Measurements from ENCODE around the gene IL9. TPM values are rescaled to one million over a fixed set of nuclear protein-coding genes. Genes with fewer than 3 reads are reported as not detected.

Gene IL9
- total RNA-seq, 2 donors from 2014 or later = not detected

DNA sequence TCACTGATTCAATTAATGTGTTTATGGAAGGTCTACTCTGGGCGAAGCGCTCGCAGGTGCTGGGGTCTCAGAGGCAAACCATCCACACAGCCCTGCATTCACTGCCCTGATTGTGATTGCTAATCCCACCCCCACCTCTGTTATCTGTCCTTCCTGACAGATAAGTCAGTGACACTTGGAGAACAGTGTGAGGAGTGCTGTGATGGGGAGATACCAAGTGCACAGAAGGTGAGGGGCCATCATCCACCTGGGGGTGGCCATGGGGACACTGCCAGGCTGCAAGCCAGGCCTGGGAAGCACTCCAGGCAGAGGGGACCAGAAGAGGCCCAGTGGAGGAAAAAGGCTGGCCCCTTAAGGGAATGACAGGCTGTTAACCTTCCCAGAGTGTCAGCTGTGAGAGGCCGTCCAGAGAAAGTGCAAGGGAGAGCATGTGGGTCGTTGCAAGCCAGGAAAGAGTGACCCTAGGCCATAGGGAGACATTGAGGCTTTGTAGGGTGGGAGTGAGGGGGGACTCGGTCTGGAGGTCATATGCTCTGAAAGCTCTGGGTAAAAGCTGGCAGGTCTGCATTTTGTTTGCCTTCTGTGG is 18.0 kb downstream of the IL9 start:
- H3K27ac ChIP-seq = peak overlapping the region in 1 of 4 donors; percentile 19
- WGBS, 2 donors = 71 to 76% methylated on average over 6 of the region's 6 CpGs

DNA sequence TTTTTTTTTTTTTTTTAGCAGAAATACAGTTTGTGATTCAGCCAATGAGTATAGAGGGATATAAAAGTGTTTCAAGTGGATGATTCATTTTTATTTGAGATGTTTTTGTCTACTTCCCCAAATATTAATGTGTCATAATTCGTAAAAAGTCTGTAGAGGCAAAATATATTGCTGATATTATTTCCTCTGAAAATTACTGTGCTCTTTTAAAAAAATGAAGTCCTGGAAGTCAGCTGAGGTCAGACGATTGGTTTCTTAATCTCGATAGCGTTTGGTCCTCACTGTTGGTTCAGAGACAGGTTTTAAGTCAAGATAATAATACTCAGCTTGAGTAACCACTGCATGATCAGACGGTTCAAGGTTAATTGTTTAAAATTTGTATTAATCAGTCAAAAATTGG is 19.5 kb downstream of the IL9 start:
- Histone ChIP-seq H3K4me3 (no peak overlapping the region), H3K9me3 (no peaks in the 10 kb centered on the region), H3K27ac (no peak overlapping the region), H3K36me3 (replicated peaks in 1 of 2; ENCODE audit: insufficient read depth in 1 of 2, low read depth in 2 of 2) (no peaks in the 10 kb centered on the region), H3K4me1 (no peaks in the 10 kb centered on the region), H3K27me3 (no peaks in the 10 kb centered on the region)
- TF ChIP-seq POLR2A (IDR thresholded peaks at IDR 0.05) = no peak
- TF ChIP-seq, protein P1, sequence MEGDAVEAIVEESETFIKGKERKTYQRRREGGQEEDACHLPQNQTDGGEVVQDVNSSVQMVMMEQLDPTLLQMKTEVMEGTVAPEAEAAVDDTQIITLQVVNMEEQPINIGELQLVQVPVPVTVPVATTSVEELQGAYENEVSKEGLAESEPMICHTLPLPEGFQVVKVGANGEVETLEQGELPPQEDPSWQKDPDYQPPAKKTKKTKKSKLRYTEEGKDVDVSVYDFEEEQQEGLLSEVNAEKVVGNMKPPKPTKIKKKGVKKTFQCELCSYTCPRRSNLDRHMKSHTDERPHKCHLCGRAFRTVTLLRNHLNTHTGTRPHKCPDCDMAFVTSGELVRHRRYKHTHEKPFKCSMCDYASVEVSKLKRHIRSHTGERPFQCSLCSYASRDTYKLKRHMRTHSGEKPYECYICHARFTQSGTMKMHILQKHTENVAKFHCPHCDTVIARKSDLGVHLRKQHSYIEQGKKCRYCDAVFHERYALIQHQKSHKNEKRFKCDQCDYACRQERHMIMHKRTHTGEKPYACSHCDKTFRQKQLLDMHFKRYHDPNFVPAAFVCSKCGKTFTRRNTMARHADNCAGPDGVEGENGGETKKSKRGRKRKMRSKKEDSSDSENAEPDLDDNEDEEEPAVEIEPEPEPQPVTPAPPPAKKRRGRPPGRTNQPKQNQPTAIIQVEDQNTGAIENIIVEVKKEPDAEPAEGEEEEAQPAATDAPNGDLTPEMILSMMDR (IDR thresholded peaks at IDR 0.05) = no peak
- 49 to 50% methylated on average over 5 of the region's 5 CpGs for WGBS, 2 donors
- ATAC-seq (no peak), DNase-seq (no peak)
- intact Hi-C loops (cut with DNase I) = no loop called here

More for the DNA sequence above, 18.0 kb downstream of the IL9 start:
- H3K9me3 ChIP-seq = no peaks in the 10 kb centered on the region
- ATAC-seq (no peak), DNase-seq (no peak)
- intact Hi-C loops (cut with DNase I) = no loop called here
- no peaks in the 10 kb centered on the region for H3K27me3 ChIP-seq
- no peak overlapping the region for H3K4me3 ChIP-seq
- no peaks in the 10 kb centered on the region for H3K4me1 ChIP-seq
- H3K36me3 ChIP-seq (replicated peaks in 1 of 2; ENCODE audit: insufficient read depth in 1 of 2, low read depth in 2 of 2) = no peaks in the 10 kb centered on the region
- TF ChIP-seq, protein P1 (IDR thresholded peaks at IDR 0.05) = no peak
- no peak for TF ChIP-seq POLR2A (IDR thresholded peaks at IDR 0.05)

GRCh38 chr5:135875567-135875966 is 20.1 kb downstream of the IL9 start:
- ATAC-seq (no peak), DNase-seq (no peak)
- WGBS, 2 donors = 86 to 87% methylated on average over 3 of the region's 3 CpGs
- Histone ChIP-seq H3K9me3 (no peaks in the 10 kb centered on the region), H3K27me3 (no peaks in the 10 kb centered on the region), H3K4me1 (no peaks in the 10 kb centered on the region), H3K36me3 (replicated peaks in 1 of 2; ENCODE audit: insufficient read depth in 1 of 2, low read depth in 2 of 2) (no peaks in the 10 kb centered on the region), H3K27ac (no peak overlapping the region), H3K4me3 (no peak overlapping the region)
- intact Hi-C loops (cut with DNase I) = no loop called here
- TF ChIP-seq, protein P1 (IDR thresholded peaks at IDR 0.05) = no peak
- TF ChIP-seq POLR2A (IDR thresholded peaks at IDR 0.05) = no peak

DNA sequence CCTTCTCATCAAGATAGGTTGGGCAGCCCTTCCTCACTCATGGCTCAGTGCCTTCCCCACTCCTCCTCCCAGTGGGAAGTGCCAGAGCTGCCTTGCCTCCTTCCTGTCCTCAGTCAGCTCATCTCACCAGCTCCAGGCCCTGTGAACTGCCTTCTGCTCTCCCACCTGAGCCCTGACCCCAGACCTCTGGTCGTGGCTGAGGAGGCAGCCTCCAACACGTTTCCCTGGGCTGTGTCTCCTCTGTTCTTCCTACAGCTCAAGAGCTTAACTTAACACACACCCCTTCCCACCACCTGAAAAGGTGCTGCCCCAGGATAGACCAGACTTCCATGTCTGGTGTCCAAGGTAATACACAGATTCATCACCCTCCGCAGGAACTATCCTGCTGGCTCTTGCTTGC is 21.2 kb downstream of the IL9 start:
- H3K27me3 ChIP-seq = no peaks in the 10 kb centered on the region
- intact Hi-C loops (cut with DNase I) = no loop called here
- DNase-seq (no peak), ATAC-seq (no peak)
- no peak overlapping the region for H3K4me3 ChIP-seq
- no peak overlapping the region for H3K27ac ChIP-seq
- H3K4me1 ChIP-seq = no peaks in the 10 kb centered on the region
- no peaks in the 10 kb centered on the region for H3K36me3 ChIP-seq (replicated peaks in 1 of 2; ENCODE audit: insufficient read depth in 1 of 2, low read depth in 2 of 2)
- WGBS, 2 donors = 69 to 75% methylated on average over 3 of the region's 3 CpGs
- H3K9me3 ChIP-seq = no peaks in the 10 kb centered on the region
- no peak for TF ChIP-seq POLR2A (IDR thresholded peaks at IDR 0.05)
- TF ChIP-seq, protein P1 (IDR thresholded peaks at IDR 0.05) = no peak

DNA sequence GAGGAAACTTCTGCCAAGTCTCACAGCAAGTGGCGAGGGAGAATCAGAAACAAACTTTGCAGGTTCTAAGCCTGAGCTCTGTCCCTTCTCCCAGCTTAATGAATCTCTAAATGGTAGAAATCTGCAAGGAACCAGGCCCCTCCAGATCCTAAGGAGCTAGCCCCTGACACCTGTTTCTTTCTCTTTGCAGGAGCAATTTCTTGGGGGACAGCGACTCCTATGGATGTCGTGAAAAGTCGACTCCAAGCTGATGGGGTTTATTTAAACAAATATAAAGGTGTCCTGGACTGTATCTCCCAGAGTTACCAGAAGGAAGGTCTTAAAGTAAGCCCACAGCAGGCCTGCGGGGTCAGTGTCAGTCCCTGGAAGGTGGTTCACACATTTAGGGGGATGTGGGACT is 21.8 kb downstream of the IL9 start:
- Histone ChIP-seq H3K4me1 (no peaks in the 10 kb centered on the region), H3K36me3 (replicated peaks in 1 of 2; ENCODE audit: insufficient read depth in 1 of 2, low read depth in 2 of 2) (no peaks in the 10 kb centered on the region), H3K27me3 (no peaks in the 10 kb centered on the region), H3K4me3 (no peak overlapping the region), H3K27ac (no peak overlapping the region), H3K9me3 (no peaks in the 10 kb centered on the region)
- intact Hi-C loops (cut with DNase I) = no loop called here
- DNase-seq (no peak), ATAC-seq (no peak)
- 81 to 83% methylated on average over 5 of the region's 5 CpGs for WGBS, 2 donors
- TF ChIP-seq POLR2A (IDR thresholded peaks at IDR 0.05) = no peak
- TF ChIP-seq, protein P1 (IDR thresholded peaks at IDR 0.05) = no peak

All from body of pancreas (tissue), 4 donors.